ENCODE results near the gene FADD.
"Not testable (repeated sequence)": the region's sequence is repeated elsewhere in the genome, so short reads cannot be mapped to it uniquely, and the experiment has no call there.

FADD gene

GRCh38 chr11:70180906-70181305 is 22.2 kb upstream of the FADD start:
- DNase-seq, result no peak

GRCh38 chr11:70182266-70182665 is 20.8 kb upstream of the FADD start:
- DNase-seq, result no peak

- DNase-seq, result no peak
Measured at GRCh38 chr11:70183032-70183431, 20.1 kb upstream of the FADD start.

DNA sequence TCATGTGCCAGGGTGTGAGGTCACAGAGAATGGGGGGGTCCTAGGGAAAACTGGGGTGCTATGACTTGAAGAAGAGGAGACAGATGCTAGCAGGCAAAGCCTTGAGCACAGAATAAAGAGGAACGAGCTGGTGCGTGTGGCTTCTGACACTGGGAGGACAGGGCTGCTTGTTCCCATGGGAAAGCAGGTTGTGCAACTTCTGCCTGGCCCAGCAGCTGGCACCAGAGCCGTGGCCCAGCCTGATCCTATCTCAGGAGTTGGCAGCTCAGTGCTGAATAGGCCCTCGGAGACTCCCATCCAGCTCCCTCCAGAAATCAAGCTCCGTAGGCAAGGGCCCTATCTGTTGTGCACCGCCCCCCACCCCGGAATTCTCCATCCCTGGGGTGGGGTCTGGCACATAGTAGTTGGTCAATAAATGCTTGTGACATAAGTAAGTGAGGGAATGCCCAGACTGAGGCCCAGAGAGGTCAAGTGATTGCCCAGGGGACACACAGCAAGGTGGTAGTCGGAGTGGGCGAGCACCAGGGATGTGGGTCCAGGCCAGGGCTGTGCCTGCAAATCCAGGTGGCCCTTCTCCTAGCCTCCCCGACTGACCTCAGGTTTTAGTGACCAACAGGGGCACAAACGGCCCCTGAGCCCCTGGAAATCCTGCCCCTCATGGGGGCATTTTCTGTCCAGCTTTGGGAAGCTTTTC is 19.5 kb upstream of the FADD start:
- no peak for DNase-seq

- no peak for DNase-seq
Measured at GRCh38 chr11:70184396-70184795, 18.7 kb upstream of the FADD start.

DNA sequence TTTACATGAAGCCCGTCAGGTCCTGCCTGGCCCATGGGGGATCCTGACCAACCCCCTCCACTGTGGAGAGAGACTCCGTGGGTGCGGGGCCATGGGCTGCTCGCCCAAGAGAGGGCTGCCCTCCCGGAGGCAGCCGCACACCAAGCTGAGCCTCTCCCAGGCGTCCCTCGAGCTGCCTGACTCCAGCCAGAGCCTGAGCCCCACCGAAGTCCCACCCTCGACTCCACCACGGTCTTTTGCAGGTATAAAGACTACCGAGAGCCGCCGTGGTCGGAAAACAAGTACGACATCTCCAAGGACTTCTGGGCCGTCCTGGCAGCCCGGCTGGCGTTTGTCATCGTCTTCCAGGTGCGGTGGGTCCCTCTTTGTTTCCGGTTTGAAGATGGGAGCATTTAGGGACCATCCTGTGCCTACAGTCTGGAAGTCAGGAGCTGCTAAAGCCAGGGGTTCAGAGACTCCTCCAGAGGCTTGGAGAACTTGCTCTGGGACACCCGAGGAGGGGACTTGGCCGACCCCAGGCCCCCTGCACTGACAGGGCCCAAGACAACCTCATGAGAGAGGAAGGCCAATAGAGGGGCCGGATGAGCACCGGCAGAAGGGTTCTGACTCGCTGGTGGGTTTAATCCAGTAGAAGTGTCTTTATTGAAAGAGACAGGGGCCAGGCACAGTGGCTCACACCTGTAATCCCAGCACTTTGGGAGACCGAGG is 17.6 kb upstream of the FADD start:
- no peak for DNase-seq

- no peak for DNase-seq
Measured at GRCh38 chr11:70186420-70186819, 16.7 kb upstream of the FADD start.

GRCh38 chr11:70186936-70187335 is 16.2 kb upstream of the FADD start:
- DNase-seq, result no peak

- no peak for DNase-seq
Measured at GRCh38 chr11:70187771-70188170, 15.3 kb upstream of the FADD start.

GRCh38 chr11:70189622-70190021 is 13.5 kb upstream of the FADD start:
- no peak for DNase-seq

DNA sequence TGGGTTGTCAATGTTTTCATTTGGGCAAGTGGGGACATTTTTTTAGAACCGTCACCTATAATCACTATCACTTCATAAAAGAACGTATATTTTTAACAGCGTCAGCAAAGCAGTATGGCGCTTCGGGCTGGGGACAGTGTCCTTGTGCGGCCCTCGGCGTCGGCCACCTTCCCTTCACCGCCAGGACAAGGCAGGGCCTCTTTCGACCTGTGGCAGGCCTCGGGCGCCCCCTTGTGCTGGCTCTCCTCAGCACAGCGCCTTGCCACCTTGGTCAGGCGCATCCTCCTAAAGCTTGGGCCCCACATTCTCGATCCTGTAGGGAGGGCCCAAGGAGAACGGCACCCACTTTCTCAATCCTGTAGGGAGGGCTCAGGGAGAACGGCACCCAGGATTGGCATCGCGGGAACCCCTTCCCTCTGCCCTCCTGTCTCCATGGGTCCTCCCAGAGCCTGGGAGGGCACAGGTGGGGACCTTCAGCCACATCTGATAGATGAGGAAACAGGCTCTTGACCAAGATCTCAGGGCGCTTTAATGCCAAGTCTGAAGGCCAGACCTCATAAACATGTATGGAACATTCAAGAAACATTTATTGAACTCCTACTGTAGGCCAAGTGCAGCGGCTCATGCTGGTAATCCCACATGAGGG is 11.5 kb upstream of the FADD start:
- DNase-seq, result peak in 19 of 56 donors; percentile 2 to 63 (median 20)

DNA sequence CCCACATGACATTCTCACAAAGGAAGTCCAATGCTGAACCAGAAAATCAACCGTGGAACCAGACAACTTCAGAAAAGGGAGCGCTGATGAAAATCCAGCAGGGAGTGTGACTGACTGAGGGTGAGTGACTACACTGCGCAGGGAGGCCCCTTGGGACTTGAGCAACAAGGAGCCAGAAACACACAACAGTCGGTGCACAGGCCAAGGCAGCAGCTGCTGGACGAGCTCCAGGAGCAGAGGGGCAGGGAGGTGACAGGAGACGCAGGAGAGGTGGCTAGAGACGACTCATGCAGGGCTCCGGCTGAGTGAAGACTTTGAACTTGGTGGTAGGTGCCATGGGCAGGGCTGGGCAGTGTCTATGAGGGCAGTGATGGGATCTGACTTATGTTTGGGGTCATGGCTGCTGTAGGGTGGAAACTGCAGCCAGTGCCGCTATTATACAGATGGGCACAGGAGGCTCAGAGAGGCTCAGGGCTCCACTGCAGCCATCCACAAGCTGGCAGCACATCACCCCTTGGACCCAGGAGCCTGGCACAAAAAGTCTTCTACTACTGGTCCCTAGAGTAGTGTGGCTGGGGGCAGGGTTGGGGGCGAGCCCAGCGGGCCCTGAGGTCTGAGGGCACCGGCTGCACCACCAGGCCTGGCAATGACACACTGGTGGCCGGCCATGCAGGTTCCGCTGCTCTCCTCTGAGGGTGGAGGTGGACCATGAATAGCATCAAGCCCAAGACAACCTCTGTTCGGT is 10.3 kb upstream of the FADD start:
- no peak for DNase-seq

DNA sequence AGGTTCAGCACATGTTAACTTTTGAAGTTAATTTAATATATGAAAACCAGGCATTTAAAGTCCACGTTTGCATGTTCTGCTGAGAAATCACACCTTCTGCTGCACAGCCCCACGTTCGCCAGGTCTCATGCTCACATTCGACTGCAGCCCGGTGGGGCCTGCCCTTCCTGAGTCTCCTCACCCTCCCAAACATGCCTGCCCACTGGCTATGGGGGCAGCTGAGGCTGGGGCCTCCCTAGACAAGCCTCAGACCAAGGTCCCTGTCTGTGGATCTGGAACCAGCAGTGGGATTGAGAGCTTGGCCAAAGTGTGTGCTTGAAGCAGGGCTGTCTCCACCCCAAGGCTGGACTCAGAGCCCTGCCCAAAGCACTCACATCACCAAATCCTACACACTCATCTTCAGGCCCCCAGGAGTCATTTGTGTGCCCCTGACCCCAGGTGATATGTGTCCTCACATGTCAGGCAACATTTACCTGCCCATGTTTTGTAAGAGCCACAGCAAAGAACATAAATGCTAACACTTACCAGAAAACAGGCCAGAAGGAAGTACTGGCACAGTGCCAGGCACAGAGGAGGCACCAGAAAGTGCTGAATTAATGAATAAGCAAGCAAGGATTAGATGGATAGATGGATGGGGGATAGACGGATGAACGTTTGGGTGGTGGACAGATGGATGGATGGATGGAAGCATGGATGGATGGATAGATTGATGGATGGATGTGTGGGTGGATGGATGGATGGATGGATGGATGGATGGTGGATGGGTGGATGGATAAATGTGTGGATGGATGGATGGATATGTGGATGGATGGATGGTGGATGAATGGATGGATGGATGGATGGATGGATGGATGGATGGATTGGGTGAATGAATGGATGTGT is 9.4 kb upstream of the FADD start:
- DNase-seq, result no peak

- DNase-seq, result no peak
Measured at GRCh38 chr11:70194792-70195791, 8.0 kb upstream of the FADD start.

DNA sequence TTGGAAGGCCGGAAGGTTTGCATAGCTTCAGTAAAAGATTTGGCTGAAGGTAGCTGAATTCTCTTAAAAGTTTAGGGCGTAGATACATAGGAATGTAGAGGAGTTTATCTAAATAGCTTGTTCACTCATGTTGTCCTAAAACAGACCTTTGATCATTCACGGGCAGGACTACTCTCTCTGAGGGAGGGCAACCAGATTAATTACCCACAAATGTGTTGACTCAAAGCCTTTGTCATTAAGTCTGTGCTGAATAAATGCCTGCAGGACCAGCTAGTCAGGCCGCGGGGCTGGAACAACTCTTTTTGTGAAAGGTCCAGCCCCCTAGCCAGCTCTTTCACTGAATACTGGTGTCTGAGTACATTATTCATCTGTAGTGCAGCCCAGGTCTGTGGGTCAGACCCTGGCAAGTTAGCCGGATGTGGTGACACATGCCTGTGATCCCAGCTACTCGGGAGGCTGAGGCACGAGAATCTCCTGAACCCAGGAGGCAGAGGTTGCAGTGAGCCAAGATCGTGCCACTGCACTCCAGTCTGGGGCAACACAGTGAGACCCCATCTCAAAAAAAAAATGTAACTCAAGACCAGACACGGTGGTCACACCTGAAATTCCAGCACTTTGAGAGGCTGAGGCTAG is 2.8 kb upstream of the FADD start:
- no peak for DNase-seq

- DNase-seq, result not testable (repeated sequence)
Measured at GRCh38 chr11:70201047-70201446, 2.0 kb upstream of the FADD start.

- DNase-seq, result no peak
Measured at GRCh38 chr11:70201882-70202861, 924 bp upstream of the FADD start.

All from amygdala (tissue), 56 donors.